Measurements from ENCODE around the gene TMEM273. TPM values are rescaled to one million over a fixed set of nuclear protein-coding genes. Genes with fewer than 3 reads are reported as not detected.

The TMEM273 gene
- total and polyA plus RNA-seq, 2 of the 4 experiments (the other 2 are of a cell fraction): not detected

DNA sequence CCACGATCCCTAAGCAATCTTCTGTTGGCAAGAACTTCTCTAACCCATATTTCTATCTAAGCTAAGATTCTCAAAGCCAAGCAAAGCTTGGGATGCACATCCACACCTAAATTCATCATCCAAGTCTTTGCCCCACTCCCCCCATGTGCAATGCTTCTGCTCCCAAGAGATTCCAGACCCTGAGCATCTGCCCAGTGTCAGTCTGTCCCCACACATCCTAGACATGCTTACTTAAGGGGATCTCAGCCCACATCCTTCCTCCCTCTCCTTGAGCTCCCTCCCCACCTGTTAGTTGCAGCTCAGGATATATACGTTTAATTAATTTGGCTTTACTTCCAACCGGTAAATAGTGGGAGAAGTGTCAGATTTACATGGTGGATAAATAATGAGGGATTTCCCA, 17.0 kb upstream of the TMEM273 start:
- no peak overlapping the region for H4K5ac ChIP-seq (ENCODE audit: low read depth, low read length)
- H3K23ac ChIP-seq (ENCODE audit: low read depth, low read length): no peak overlapping the region
- no peaks in the 10 kb centered on the region for H3K79me1 ChIP-seq (ENCODE audit: low read depth in 1 of 2, low read length in 2 of 2)
- TF ChIP-seq BHLHE40 (IDR thresholded peaks at IDR 0.05; ENCODE audit: low read depth, low read length): no peak
- no peak for TF ChIP-seq FOS (IDR thresholded peaks at IDR 0.05; ENCODE audit: low read depth, low read length)
- TF ChIP-seq, protein P1, sequence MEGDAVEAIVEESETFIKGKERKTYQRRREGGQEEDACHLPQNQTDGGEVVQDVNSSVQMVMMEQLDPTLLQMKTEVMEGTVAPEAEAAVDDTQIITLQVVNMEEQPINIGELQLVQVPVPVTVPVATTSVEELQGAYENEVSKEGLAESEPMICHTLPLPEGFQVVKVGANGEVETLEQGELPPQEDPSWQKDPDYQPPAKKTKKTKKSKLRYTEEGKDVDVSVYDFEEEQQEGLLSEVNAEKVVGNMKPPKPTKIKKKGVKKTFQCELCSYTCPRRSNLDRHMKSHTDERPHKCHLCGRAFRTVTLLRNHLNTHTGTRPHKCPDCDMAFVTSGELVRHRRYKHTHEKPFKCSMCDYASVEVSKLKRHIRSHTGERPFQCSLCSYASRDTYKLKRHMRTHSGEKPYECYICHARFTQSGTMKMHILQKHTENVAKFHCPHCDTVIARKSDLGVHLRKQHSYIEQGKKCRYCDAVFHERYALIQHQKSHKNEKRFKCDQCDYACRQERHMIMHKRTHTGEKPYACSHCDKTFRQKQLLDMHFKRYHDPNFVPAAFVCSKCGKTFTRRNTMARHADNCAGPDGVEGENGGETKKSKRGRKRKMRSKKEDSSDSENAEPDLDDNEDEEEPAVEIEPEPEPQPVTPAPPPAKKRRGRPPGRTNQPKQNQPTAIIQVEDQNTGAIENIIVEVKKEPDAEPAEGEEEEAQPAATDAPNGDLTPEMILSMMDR (conservative IDR thresholded peaks at IDR 0.05; ENCODE audit: low read depth, low read length): no peak
- no peak for TF ChIP-seq CEBPB (IDR thresholded peaks at IDR 0.05; ENCODE audit: low read depth, low read length)
- no peak for TF ChIP-seq MAZ (IDR thresholded peaks at IDR 0.05; ENCODE audit: borderline replicate concordance, low read depth, low read length)
- no peak for TF ChIP-seq MAFK (IDR thresholded peaks at IDR 0.05; ENCODE audit: low read depth, low read length)
- TF ChIP-seq RAD21 (IDR thresholded peaks at IDR 0.05; ENCODE audit: low read length): no peak
- TF ChIP-seq, protein P2, sequence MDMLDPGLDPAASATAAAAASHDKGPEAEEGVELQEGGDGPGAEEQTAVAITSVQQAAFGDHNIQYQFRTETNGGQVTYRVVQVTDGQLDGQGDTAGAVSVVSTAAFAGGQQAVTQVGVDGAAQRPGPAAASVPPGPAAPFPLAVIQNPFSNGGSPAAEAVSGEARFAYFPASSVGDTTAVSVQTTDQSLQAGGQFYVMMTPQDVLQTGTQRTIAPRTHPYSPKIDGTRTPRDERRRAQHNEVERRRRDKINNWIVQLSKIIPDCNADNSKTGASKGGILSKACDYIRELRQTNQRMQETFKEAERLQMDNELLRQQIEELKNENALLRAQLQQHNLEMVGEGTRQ (IDR thresholded peaks at IDR 0.05; ENCODE audit: low read depth, low read length): no peak
- H4K91ac ChIP-seq (ENCODE audit: insufficient read depth, low read depth, low read length): no peak overlapping the region
- ChIA-PET CTCF (interaction anchor here (0.8 kb wide), 1 partner anchor 15 kb away, joined by 3 read pairs; no protein-coding TSS in a partner anchor), POLR2A (ENCODE audit: unreplicated experiment) (no interaction called here)
- no peak overlapping the region for H3K27ac ChIP-seq (ENCODE audit: insufficient read depth, low read length)
- no peak overlapping the region for H2BK120ac ChIP-seq (ENCODE audit: low read depth, low read length)
- peaks cover 23% of the 10 kb centered on the region for H3K27me3 ChIP-seq (ENCODE audit: control insufficient read depth, insufficient read depth, low read length)
- H2AK9ac ChIP-seq (replicated peaks; ENCODE audit: low read depth, low read length, poor library complexity): no peak overlapping the region
- no peak overlapping the region for H3K56ac ChIP-seq (ENCODE audit: extremely low read depth, insufficient read depth, low read length)
- no peak overlapping the region for H2BK20ac ChIP-seq (ENCODE audit: low read depth, low read length)
- H3K4ac ChIP-seq (ENCODE audit: low read depth, low read length): no peak overlapping the region
- dilution Hi-C loops (cut with HindIII; ENCODE audit: low sequenced_read_pairs, unreplicated experiment) (no loop called here), intact Hi-C loops (cut with micrococcal nuclease) (no loop called here), in situ Hi-C loops (cut with MboI; ENCODE audit: low sequenced_read_pairs) (no loop called here)
- no peak overlapping the region for H4K8ac ChIP-seq (ENCODE audit: low read depth in 2 of 2, low read length in 2 of 2)
- 57% methylated on average over 1 of the region's 3 CpGs; no CpG with 5 or more reads in 1 of the 2 experiments for whole genome bisulfite sequencing, 2 experiments (ENCODE audit: extremely low coverage in 2 of 2, insufficient read length in 1 of 2)
- DNase-seq (no peak), ATAC-seq (ENCODE audit: low read depth) (no peak)
- no peaks in the 10 kb centered on the region; the same call in 1 of the 2 replicates for H3K9me3 ChIP-seq (ENCODE audit: control insufficient read depth, insufficient read depth, low read length)
- H2BK15ac ChIP-seq (ENCODE audit: low read depth, low read length): no peak overlapping the region
- no peak overlapping the region for H3K4me3 ChIP-seq (ENCODE audit: insufficient read depth, low read depth, low read length)
- no peaks in the 10 kb centered on the region for H3K36me3 ChIP-seq (ENCODE audit: control insufficient read depth, insufficient read depth, low read length)
- H2AFZ ChIP-seq (replicated peaks; ENCODE audit: low read length, poor library complexity): no peak overlapping the region
- no peak overlapping the region for H3K18ac ChIP-seq (ENCODE audit: low read depth, low read length)
- H2BK5ac ChIP-seq (ENCODE audit: low read depth, low read length, poor library complexity, severe bottlenecking): no peak overlapping the region
- no peaks in the 10 kb centered on the region for H3K9me1 ChIP-seq (ENCODE audit: insufficient read depth, low read length)
- BruUV-seq (replicated peaks): no TSS peak
- no peaks in the 10 kb centered on the region for H4K20me1 ChIP-seq (ENCODE audit: insufficient read depth, low read length)
- no peak overlapping the region for H3K14ac ChIP-seq (replicated peaks; ENCODE audit: low read depth, low read length)
- H3K9ac ChIP-seq (ENCODE audit: low read depth, low read length): no peak overlapping the region
- no peaks in the 10 kb centered on the region for H3K4me1 ChIP-seq (ENCODE audit: control insufficient read depth, insufficient read depth, low read length)
- no peak overlapping the region for H2AK5ac ChIP-seq (ENCODE audit: low read depth, low read length)
- H3K4me2 ChIP-seq (ENCODE audit: low read depth, low read length): no peak overlapping the region
